Esophagus (tissue), 2 donors: ENCODE results near the gene PLXNB2. TPM values are rescaled to one million over a fixed set of nuclear protein-coding genes. Genes with fewer than 3 reads are reported as not detected.

Experiments
- H3K27ac ChIP-seq, 2 donors: one replicate each; pipeline ENCODE4 v1.5.1; 2013; ENCODE audit warnings: low read depth in 2 of 2, mild to moderate bottlenecking in 2 of 2, inconsistent platforms in 1 of 2, low read length in 1 of 2, moderate library complexity in 1 of 2
- H3K27me3 ChIP-seq, 2 donors: one replicate each; pipeline ENCODE4 v1.6.1; 2013; ENCODE audit warnings: low read length in 2 of 2, control low read depth in 1 of 2, mild to moderate bottlenecking in 1 of 2; ENCODE audit not compliant: insufficient read depth in 2 of 2, control insufficient read depth in 1 of 2
- H3K36me3 ChIP-seq, 2 donors: one replicate each; pipeline ENCODE4 v1.6.1; 2013; ENCODE audit warnings: low read length in 1 of 2; ENCODE audit not compliant: control insufficient read depth in 2 of 2, insufficient read depth in 2 of 2
- H3K4me1 ChIP-seq, 2 donors: one replicate each; pipeline ENCODE4 v1.6.1; 2013; ENCODE audit warnings: low read length in 1 of 2; ENCODE audit not compliant: control insufficient read depth in 2 of 2, insufficient read depth in 2 of 2
- H3K4me3 ChIP-seq, 2 donors: one replicate each; pipeline ENCODE4 v1.5.1; 2013; ENCODE audit warnings: low read length in 2 of 2, mild to moderate bottlenecking in 2 of 2, low read depth in 1 of 2, moderate library complexity in 1 of 2
- H3K9me3 ChIP-seq, 2 donors: one replicate each; pipeline ENCODE4 v1.6.1; 2013; ENCODE audit warnings: mild to moderate bottlenecking in 2 of 2, low read depth in 1 of 2, low read length in 1 of 2, moderate library complexity in 1 of 2; ENCODE audit not compliant: control insufficient read depth in 2 of 2, insufficient read depth in 1 of 2
- WGBS, 2 donors: extraction: QIAGEN DNeasy Blood & Tissue Kit; methylation state at CpG; one replicate each; pipeline ENCODE4 v1.1.7; 2013; 5-methylcytosine and 5-hydroxymethylcytosine counted together
- polyA plus RNA-seq, 2 donors: library from polyadenylated mRNA; stranded (reverse); fragments of 200-250 nt; gene quantifications; one replicate each; pipeline ENCODE4 v1.2.3, GENCODE V29; 2013
- donor health status: healthy with polysubstance abuse.
- donor health status: Bipolar disorder and iron deficiency.

PLXNB2 gene
- polyA plus RNA-seq, 2 donors, result 107 to 186 TPM

DNA sequence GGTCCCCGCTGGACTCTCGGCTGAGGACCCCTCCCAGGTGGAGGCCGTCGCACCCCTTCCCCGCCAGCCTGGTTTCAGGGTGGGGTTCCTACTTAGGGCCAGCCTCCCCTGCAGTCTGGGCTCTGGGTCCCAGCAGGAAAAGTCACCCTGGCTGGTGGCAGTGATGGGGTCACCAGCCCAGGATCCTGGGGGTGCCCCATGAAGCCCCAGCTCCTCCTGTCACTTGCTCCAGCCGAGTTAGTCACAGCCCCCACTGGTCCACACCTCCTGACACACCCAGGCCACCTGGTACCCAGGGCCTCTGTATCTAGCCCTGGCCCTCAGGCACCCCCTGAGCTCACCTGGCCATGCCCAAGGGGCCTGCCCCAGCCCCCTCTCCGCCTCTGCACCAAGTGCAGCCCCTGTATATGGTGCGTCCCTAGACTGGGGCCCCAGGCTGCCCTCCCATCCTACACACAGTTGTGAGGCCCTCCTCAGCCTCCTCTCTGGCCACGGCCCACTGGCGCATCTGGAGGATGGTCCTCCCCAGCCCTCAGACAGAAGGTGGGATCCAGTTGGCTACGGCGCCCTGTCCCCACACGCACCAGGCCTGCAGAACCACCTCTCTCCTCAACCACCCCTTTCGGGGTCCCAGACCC is 6.7 kb downstream of the PLXNB2 start:
- Histone ChIP-seq H3K4me1 (peaks cover 51 to 76% of the 10 kb centered on the region in 2 donors), H3K27me3 (no peaks in the 10 kb centered on the region), H3K9me3 (no peaks in the 10 kb centered on the region), H3K36me3 (peaks cover 0 to 22% of the 10 kb centered on the region in 2 donors), H3K27ac (peak overlapping the region; percentile 59 to 92), H3K4me3 (peak overlapping the region in 1 of 2 donors; percentile 43)
- 63 to 76% methylated on average over 14 of the region's 14 CpGs for WGBS, 2 donors

DNA sequence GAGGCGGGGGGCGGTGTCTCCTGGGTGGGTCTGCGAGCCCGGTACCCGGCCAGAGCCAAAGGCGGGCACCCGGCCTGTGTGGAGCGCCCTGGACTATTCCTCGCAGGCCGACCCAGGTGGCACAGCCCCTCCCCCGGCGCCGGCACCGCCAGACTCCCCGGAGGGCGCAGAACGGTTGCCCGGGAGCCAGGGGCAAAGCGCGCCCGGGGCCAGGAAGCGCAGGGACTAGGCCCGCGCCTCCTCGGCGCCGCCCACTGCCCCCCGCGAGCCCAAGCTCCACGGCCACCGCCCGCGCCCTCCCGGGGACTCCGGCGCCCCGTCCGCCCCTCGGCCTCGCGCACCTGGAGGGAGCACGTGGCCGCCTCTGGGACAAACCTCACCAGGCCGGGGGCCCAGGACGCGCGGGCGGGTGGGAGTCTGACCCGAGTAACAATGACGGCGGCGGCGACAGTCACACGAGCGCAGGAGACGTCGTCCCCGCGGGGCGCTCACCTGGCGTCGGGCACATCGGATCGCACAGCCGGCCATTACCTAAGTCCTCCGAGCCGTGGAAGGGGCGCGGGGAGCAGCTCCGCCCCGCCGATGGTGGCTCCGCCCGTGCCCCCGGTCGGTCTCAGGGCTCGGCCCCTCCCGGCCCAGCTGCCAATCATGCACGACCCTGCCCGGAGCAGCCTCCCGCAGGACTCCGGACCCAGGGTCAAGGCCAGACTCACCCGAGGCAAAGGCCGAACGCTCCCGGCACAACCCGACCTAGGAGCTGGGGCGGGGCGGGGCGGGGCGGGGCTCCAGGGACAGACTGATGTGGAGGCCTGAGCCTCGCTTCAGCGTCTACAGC is 7.4 kb downstream of the PLXNB2 start:
- H3K4me1 ChIP-seq, result peaks cover 51 to 71% of the 10 kb centered on the region in 2 donors
- H3K27me3 ChIP-seq, result no peaks in the 10 kb centered on the region
- peaks cover 0 to 22% of the 10 kb centered on the region in 2 donors for H3K36me3 ChIP-seq
- peak overlapping the region; percentile 43 to 44 for H3K4me3 ChIP-seq
- peak overlapping the region; percentile 72 to 92 for H3K27ac ChIP-seq
- WGBS, 2 donors, result 17 to 22% methylated on average over 60 to 93 of the region's 93 CpGs
- no peaks in the 10 kb centered on the region for H3K9me3 ChIP-seq

DNA sequence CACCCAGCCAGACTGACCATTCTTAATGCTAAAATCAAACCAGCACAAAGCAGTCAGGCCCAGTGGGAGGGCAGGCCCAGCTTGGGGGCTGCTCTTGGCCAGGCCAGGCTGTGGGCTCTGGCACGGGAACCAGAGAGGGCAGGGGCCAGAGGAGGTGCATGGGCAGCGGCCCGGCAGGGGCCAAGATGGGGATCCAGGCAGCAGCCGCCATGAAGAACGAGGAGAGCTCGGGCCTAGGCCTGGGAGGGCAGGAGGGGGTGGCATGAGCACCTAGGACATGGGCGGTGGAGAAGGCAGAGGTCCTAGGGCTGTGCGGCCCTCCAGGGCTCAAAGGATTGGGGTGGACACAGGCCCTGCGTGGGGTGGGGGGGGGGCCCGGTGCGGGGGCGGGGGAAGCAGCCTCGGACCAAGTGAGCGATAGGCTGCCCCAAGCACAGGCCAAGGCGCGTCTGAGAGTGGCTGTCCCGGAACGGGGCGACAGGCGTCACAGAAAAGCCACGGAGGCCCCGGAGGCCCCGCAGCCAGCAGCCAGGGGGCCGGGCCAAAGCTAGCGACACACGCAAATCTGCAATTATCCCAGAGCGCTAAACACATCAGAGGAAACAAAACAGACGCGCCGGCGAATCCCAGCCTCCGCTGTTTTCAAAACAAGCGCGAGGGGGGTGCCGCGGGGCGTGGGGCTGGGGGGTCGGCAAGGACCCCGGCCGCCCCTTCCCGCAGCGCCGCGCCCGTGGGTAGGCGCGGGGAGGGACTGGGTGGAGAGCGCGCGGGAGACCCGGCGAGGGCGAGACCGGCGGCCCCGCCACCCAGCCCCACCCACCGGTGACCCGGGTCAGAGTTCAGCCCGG is 8.3 kb downstream of the PLXNB2 start:
- Histone ChIP-seq H3K27me3 (no peaks in the 10 kb centered on the region), H3K4me3 (peak overlapping the region; percentile 43 to 44), H3K4me1 (peaks cover 51 to 72% of the 10 kb centered on the region in 2 donors), H3K27ac (peak overlapping the region; percentile 72 to 92), H3K9me3 (no peaks in the 10 kb centered on the region), H3K36me3 (peaks cover 0 to 24% of the 10 kb centered on the region in 2 donors)
- WGBS, 2 donors, result 24 to 36% methylated on average over 52 to 59 of the region's 59 CpGs

DNA sequence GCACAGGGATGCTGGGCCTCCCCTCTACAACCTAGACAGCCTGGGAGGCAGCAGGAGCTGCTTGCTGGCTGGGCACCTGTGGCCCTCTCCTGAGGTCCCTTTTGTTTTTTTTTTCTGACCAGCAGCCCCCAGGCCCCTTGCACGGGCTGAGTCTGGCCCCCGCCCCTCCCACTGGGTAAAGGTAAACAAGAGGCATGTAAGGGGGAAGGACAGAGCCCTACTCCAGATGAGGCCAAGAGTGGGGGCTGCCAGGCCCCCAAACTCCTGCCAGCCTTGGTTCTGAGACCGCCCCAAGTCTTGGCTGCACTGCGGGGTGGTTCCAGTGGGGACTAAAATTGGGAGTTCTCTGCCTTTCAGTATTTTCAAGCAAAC is 9.2 kb downstream of the PLXNB2 start:
- Histone ChIP-seq H3K4me1 (peaks cover 48 to 69% of the 10 kb centered on the region in 2 donors), H3K27me3 (no peaks in the 10 kb centered on the region), H3K4me3 (no peak overlapping the region), H3K36me3 (peaks cover 0 to 19% of the 10 kb centered on the region in 2 donors), H3K9me3 (no peaks in the 10 kb centered on the region), H3K27ac (peak overlapping the region; percentile 58 to 66)
- 74 to 79% methylated on average over 4 of the region's 4 CpGs for WGBS, 2 donors

DNA sequence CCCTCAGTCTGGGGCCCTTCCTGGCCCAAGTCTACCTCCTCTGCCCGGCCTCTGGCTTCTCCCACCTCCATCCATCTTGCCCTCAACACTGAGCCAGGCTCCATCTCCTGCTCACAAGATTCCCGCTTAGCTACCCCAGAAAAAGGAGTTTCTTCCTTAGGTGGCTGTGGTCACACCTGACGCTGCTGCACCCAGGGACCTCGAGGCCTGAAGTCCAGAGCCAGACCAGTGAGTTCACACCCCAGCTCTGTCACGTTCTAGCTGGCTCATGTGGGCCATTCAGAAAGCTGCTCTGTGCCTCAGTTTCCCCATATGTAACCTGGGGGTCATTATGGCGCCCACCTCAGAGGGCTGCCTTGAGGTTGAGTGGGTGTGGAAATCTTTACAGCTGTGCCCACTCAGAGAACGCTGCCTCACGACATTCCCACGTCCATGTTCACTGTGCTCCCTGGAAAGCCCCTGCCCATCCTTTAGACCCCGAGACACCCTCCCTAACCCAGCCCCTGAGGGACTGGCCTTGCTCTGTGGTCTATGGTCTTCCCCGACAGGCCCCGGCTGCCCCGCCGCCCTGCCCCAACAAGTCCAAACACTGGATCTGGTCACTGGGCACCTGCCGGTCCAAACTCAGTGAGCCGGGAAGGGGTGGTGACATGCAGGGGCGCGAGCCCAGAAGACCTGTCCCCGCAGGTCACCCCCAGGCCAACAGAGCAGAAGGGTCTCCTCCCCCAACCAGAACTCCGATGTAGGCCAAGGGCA is 9.8 kb downstream of the PLXNB2 start:
- peak overlapping the region; percentile 66 to 72 for H3K27ac ChIP-seq
- H3K27me3 ChIP-seq, result no peaks in the 10 kb centered on the region

DNA sequence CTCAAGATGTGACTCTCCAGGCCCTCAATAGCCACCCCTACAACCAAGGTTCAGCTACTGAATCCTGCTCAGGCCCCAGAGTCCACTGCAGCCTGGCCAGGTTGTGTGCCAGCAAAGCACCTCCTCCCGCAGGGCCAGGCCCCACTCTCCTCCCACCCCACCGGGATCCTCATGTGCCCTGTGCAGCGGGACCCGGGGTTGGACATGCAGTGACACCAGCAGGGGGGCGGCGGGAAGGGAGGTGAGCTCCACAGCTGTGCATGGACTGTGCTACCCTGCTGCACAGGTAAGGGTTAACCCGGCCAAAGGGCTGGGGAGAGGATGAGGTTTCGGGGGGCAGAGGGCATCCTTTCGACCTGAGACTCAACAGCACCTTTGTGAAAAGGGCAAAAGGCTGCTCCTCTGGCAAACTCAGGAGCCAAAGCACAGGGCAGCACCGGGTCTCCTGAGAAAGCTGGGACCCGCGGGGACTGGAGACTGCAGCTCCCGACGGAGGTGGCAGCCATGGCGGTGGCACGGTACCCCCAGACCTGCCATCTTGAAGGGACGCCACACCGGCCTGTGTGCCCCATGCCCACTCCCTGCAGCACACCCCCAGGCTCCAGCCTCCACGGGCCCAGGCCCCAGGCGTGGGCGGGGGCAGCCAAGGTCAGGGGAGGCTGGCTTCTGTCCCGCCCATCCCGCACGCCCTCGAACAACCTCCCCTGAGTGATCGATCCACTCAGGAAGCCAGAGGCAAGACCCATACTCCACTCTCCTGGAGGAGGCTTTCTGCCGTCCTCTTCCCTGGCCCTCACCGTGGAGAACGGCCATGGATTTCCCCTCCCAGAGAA is 10.6 kb downstream of the PLXNB2 start:
- Histone ChIP-seq H3K36me3 (peaks cover 0 to 13% of the 10 kb centered on the region in 2 donors), H3K4me1 (peaks cover 38 to 65% of the 10 kb centered on the region in 2 donors), H3K9me3 (no peaks in the 10 kb centered on the region), H3K4me3 (peak overlapping the region in 1 of 2 donors; percentile 10), H3K27me3 (no peaks in the 10 kb centered on the region), H3K27ac (peak overlapping the region; percentile 66 to 72)
- WGBS, 2 donors, result 43 to 53% methylated on average over 29 of the region's 29 CpGs

More for the DNA sequence above, 9.8 kb downstream of the PLXNB2 start:
- peaks cover 44 to 68% of the 10 kb centered on the region in 2 donors for H3K4me1 ChIP-seq
- H3K9me3 ChIP-seq, result no peaks in the 10 kb centered on the region
- H3K36me3 ChIP-seq, result peaks cover 0 to 18% of the 10 kb centered on the region in 2 donors
- H3K4me3 ChIP-seq, result peak overlapping the region in 1 of 2 donors; percentile 14
- 68 to 74% methylated on average over 20 of the region's 20 CpGs for WGBS, 2 donors

DNA sequence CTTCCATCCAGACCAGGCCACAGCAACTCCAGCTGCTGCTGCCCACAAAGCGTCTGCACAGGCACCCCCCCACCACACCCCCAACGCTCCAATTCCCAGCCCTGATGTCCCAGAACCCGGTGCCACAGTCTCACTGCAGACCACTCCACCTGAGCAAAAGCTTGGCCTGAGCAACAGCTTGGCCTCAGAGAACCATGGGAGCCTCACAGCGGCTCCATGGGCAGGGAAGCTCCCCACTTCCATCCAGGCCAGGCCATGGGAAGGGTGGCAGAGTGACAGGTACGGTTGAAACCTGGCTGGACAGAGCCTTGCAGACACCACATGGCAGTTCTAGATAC is 13.2 kb downstream of the PLXNB2 start:
- no peak overlapping the region for H3K4me3 ChIP-seq
- peak overlapping the region; percentile 92 to 96 for H3K27ac ChIP-seq
- 36 to 42% methylated on average over 5 of the region's 5 CpGs for WGBS, 2 donors
- no peaks in the 10 kb centered on the region for H3K9me3 ChIP-seq
- peaks cover 26 to 58% of the 10 kb centered on the region in 2 donors for H3K4me1 ChIP-seq
- peaks cover 0 to 32% of the 10 kb centered on the region in 2 donors for H3K36me3 ChIP-seq
- no peaks in the 10 kb centered on the region for H3K27me3 ChIP-seq

DNA sequence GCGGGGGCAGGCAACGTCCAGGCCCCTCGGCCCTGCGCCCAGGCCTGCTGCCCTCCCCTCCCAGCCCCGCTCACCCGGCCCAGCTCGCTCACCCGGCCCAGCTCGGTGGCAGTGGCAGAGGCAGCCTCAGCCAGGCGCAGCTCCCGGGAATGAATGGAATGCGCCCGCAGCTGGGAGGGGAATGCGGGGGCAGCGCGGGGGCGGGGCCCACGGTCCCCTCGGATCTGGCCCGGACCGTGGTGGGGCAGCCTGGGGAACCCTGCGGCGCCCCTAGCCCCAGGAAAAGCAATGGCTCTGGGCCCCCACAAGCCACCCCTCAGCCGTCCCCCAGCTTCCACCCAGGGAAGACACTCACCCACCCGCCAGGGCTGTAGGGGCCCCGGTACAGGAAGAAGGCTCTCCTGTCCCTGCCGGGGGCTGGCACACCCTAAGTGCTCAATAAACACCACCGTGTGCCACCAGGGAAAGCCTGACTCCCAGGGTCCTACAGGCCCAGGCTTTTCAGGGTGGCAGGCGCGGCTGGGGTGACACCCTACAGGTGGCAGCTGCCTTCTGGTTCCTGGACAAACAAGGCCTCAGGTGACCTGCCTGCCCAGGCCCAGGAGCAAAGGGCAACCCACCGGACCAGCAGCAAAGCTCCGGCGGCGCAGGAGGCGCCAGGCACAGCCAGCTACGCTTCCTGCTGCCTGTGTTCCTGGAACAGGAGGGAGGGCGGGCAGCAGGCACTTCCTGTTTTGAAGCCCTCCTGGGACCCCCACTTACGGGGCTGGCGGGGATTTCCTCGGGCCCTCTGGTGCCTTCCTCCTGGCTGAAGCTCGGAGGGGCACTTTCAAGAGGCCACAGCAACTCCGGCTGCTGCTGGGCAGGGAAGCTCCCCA is 13.8 kb downstream of the PLXNB2 start:
- H3K27me3 ChIP-seq, result no peaks in the 10 kb centered on the region
- H3K27ac ChIP-seq, result peak overlapping the region; percentile 92 to 96
- WGBS, 2 donors, result 12 to 15% methylated on average over 31 to 42 of the region's 42 CpGs
- H3K4me1 ChIP-seq, result peaks cover 20 to 56% of the 10 kb centered on the region in 2 donors
- H3K36me3 ChIP-seq, result peaks cover 4 to 36% of the 10 kb centered on the region in 2 donors
- H3K4me3 ChIP-seq, result peak overlapping the region; percentile 7 to 31
- H3K9me3 ChIP-seq, result no peaks in the 10 kb centered on the region
